GM13977 (cell line): Measurements from ENCODE around the gene BDH1.
"Not testable (repeated sequence)": the region's sequence is repeated elsewhere in the genome, so short reads cannot be mapped to it uniquely, and the experiment has no call there.

Experiments used
- DNase-seq: peaks from one replicate; pipeline ENCODE4 v3.0.0; 2012; ENCODE audit warnings: low spot score
- CTCF ChIP-seq: IDR thresholded peaks from 2 replicates; pipeline ENCODE4 v1.5.1; 2012; ENCODE audit warnings: mild to moderate bottlenecking, control low read depth; ENCODE audit not compliant: insufficient read depth; ENCODE audit errors: extremely low read depth, missing control alignments
- in situ Hi-C: fragments of 300-500 bp; cut with MboI; formaldehyde crosslinking; loops from one replicate; pipeline ENCODE4 v1.12.0; 2022; ENCODE audit warnings: low sequenced_read_pairs, low pct_unique_long_range_greater_than_20kb, mixed read lengths, inconsistent platforms; ENCODE audit not compliant: unreplicated experiment

BDH1 gene

DNA sequence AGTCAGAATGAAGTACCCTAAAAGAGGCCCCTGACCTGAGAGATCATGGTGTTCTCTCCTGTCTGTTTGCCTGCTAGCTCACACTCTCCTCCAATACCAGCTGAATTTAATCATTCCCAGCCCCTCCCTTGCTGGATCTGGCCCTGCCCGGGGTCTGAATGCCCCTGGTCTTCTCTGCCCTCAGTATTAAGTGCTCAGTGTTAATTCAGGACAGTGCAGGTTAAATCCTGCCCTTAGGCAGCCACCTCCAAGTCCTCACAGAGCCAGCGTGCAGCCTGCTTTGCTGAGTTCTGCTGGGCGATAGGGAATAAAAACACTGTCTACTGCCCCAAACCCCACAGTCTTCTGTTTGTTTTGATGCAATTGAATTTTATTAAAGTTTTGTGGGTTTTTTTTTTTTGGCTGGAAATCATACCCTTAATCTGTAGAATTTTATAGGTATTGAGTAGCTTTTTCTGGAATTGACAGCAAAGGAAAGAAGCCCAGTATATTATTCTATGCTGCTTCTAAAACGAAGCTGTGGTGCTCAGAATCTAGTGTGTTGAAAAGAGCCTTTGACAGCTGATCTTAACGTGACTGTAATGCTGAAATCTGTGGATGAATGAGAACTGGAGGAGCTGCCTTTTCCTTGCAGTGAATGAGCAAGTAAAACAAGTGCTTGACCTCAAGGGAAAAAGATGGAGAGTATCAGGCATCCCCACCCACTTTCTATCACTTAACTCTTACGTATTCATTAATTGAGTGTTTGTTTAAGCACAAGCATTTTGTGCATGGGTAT is 12.3 kb upstream of the BDH1 start:
- no peak for DNase-seq
- in situ Hi-C loops, result no loop called here
- TF ChIP-seq CTCF, result no peak

GRCh38 chr3:197566155-197566554 is 10.4 kb upstream of the BDH1 start:
- DNase-seq, in situ Hi-C loops: not testable (repeated sequence)

- no peak for DNase-seq
- TF ChIP-seq CTCF, result no peak
- in situ Hi-C loops, result no loop called here
Measured at GRCh38 chr3:197564097-197564843, 8.5 kb upstream of the BDH1 start.

DNA sequence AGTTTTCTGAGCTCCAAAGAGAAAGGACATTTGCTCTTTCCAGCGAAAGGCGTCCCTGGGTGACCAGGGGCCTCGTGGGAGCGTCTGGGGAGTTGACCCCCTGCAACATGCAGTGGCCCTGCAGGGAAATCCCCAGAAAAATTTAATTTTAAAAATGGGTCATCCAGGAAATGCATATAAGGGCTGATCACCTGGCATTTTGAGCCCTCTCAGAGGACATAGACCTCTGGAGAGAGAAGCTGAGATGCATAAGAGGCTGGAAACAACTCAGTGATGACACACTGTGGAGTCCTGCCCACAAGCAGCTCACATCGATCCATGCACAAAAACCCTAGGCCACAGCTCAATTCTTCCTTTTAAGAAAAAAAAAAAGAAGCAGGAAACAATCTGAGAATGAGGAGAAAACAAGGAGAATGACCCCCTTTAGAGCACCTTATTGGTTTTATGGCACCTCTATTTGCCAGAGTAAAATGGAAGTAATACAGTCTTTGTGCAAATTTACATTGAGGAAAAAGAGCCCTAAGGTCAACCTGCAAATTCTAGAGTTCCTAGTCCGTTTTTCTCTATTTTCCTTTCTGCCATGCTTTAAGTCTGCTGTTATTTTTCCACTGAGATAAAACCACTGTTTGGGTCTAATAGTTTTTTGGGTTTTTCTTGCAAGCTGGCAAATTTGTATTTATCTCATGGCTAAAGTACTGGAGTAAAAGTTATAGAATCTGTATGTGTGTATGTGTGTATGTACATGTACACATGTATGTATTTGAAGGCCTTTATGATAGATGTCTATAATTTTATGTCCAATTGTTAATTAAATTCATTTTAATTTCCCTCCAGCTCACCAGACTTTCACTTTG is 6.9 kb upstream of the BDH1 start:
- in situ Hi-C loops, result no loop called here
- no peak for DNase-seq
- no peak for TF ChIP-seq CTCF

DNA sequence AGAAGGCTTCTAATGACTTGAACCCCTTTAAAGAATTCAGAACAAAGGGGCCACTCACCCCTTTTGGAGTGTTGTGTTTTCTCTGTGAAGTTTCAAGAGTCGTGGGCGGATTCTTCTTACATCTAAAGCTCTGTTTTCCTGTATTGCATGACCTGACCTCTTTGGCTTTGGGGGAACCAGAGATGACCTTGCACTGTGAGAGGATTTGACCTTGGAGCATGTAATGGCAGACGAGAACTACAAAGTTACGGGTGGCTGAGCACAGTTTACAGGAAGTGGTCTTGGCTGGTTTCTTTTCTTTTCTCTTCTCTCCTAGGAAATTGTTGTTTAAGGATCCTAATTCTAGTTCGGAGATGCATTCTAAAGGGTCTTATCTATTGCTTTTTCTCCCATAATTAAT is 6.2 kb upstream of the BDH1 start:
- in situ Hi-C loops, result no loop called here
- no peak for DNase-seq
- TF ChIP-seq CTCF, result no peak

DNA sequence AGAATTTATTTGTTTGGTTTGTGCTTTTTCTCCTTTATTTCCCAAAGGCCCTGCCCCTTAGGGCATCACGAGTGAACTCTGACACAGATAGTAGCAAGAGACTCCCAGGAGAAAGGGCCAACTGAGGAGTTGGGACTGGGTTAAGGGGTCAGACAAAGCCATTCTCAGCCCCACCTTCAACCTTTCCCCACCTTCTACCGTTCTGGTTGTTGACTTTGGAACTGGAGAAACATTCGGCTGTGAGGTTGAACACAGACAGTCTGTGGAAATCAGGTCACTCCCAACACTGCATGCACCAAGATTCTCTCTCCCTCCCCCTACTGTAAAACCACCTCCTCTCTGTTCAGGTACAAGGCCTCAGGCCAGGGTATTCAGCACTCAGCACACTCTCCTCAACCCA is 3.9 kb upstream of the BDH1 start:
- in situ Hi-C loops, result no loop called here
- no peak for DNase-seq
- TF ChIP-seq CTCF, result no peak
